Neural cell (in vitro differentiated cells): ENCODE measurements around the gene ZFYVE26. TPM values are rescaled to one million over a fixed set of nuclear protein-coding genes. Genes with fewer than 3 reads are reported as not detected.
"Not testable (repeated sequence)": the region's sequence is repeated elsewhere in the genome, so short reads cannot be mapped to it uniquely, and the experiment has no call there.

Source experiments
- H2AFZ ChIP-seq: fragments of 200-600, 300-800 bp; sonication (generic), shearing (Covaris generic); 2 replicates; pipeline ENCODE4 v1.6.0; 2014; ENCODE audit warnings: low read depth, mild to moderate bottlenecking, antibody characterized with exemption, low read length, moderate library complexity
- H3F3A ChIP-seq: fragments of 200-600 bp; shearing (Covaris generic); 2 replicates; pipeline ENCODE4 v1.6.1; 2016; ENCODE audit warnings: mild to moderate bottlenecking, moderate library complexity, mixed read lengths, antibody characterized with exemption, low read length; ENCODE audit not compliant: insufficient read depth, poor library complexity, severe bottlenecking
- H3K27ac ChIP-seq: fragments of 200-600, 300-800 bp; sonication (generic), shearing (Covaris generic); 2 replicates; pipeline ENCODE4 v1.5.1; 2014; ENCODE audit warnings: mild to moderate bottlenecking, low read length, moderate library complexity
- H3K27me3 ChIP-seq: fragments of 300-800, 200-600 bp; sonication (generic), shearing (Covaris generic); 2 replicates; pipeline ENCODE4 v1.6.0; 2014; ENCODE audit warnings: mild to moderate bottlenecking, low read depth, low read length, moderate library complexity; ENCODE audit not compliant: insufficient read depth
- H3K36me3 ChIP-seq: fragments of 300-800, 200-600 bp; sonication (generic), shearing (Covaris generic); 2 replicates; pipeline ENCODE4 v1.5.1; 2014; ENCODE audit warnings: mild to moderate bottlenecking, antibody characterized with exemption, low read length, moderate library complexity; ENCODE audit not compliant: insufficient read depth
- H3K4me2 ChIP-seq: fragments of 300-800, 200-600 bp; sonication (generic), shearing (Covaris generic); 2 replicates; pipeline ENCODE4 v1.6.0; 2014; ENCODE audit warnings: mild to moderate bottlenecking, low read length
- H3K4me3 ChIP-seq: fragments of 300-800, 200-600 bp; sonication (generic), shearing (Covaris generic); 2 replicates; pipeline ENCODE4 v1.5.1; 2014; ENCODE audit warnings: mild to moderate bottlenecking, low read length, moderate library complexity
- H3K79me2 ChIP-seq: fragments of 200-600 bp; shearing (Covaris generic); replicated peaks from 2 replicates; pipeline ENCODE4 v1.6.0; 2014; ENCODE audit warnings: mild to moderate bottlenecking, low read length, moderate library complexity; ENCODE audit not compliant: insufficient read depth
- H3K9ac ChIP-seq: fragments of 300-800, 200-600 bp; sonication (generic), shearing (Covaris generic); 2 replicates; pipeline ENCODE4 v1.6.1; 2016; ENCODE audit warnings: mild to moderate bottlenecking, low read length, mixed read lengths
- H3K9me2 ChIP-seq: fragments of 200-600 bp; shearing (Covaris generic); 2 replicates; pipeline ENCODE4 v1.6.1; 2016; ENCODE audit warnings: mild to moderate bottlenecking, low read length, mixed read lengths; ENCODE audit not compliant: insufficient read depth
- H3K9me3 ChIP-seq: fragments of 200-600, 300-800 bp; sonication (generic), shearing (Covaris generic); 2 replicates; pipeline ENCODE4 v1.6.1; 2016; ENCODE audit warnings: mild to moderate bottlenecking, mixed run types, low read length, moderate library complexity, mixed read lengths
- H4K20me1 ChIP-seq: fragments of 200-600 bp; shearing (Covaris generic); 2 replicates; pipeline ENCODE4 v1.6.1; 2016; ENCODE audit warnings: mild to moderate bottlenecking, mixed run types; ENCODE audit not compliant: insufficient read depth
- EP300 ChIP-seq: fragments of 450-650 bp; conservative IDR thresholded peaks from 2 replicates; pipeline ENCODE4 v1.6.1; 2014; ENCODE audit warnings: antibody characterized with exemption, mild to moderate bottlenecking, moderate library complexity; ENCODE audit not compliant: poor library complexity, severe bottlenecking
- EZH2 ChIP-seq: fragments of 200-600, 300-800 bp; shearing (Covaris generic), sonication (generic); IDR thresholded peaks from 2 replicates; pipeline ENCODE4 v1.6.1; 2014; ENCODE audit warnings: antibody characterized with exemption, low read length, borderline replicate concordance, mild to moderate bottlenecking; ENCODE audit not compliant: insufficient read depth, poor library complexity, severe bottlenecking
- MXI1 ChIP-seq: fragments of 450-650 bp; conservative IDR thresholded peaks from 2 replicates; pipeline ENCODE4 v1.6.1; 2014; ENCODE audit warnings: antibody characterized with exemption, mild to moderate bottlenecking; ENCODE audit not compliant: poor library complexity, severe bottlenecking
- POLR2AphosphoS5 ChIP-seq: IDR thresholded peaks from 2 replicates; pipeline ENCODE4 v1.6.1; 2012
- RAD21 ChIP-seq: fragments of 450-650 bp; conservative IDR thresholded peaks from 2 replicates; pipeline ENCODE4 v1.6.1; 2014; ENCODE audit warnings: antibody characterized with exemption, mild to moderate bottlenecking, moderate library complexity
- REST ChIP-seq: IDR thresholded peaks from 2 replicates; pipeline ENCODE4 v1.6.1; 2012; ENCODE audit warnings: borderline replicate concordance
- SMC3 ChIP-seq: fragments of 450-650 bp; conservative IDR thresholded peaks from 2 replicates; pipeline ENCODE4 v1.6.1; 2014; ENCODE audit warnings: antibody characterized with exemption, mild to moderate bottlenecking, moderate library complexity; ENCODE audit not compliant: poor library complexity
- TAF1 ChIP-seq: IDR thresholded peaks from 2 replicates; pipeline ENCODE4 v1.6.1; 2012; ENCODE audit warnings: low read depth
- polyA plus RNA-seq: library from polyadenylated mRNA; depleted of rRNA; stranded (reverse); fragments of >200 nt; gene quantifications from 2 replicates; pipeline ENCODE4 v1.2.3, GENCODE V29; 2014
- TF ChIP-seq, protein P1 (sequence below): fragments of 450-650 bp; IDR thresholded peaks from 2 replicates; pipeline ENCODE4 v1.5.1; 2014; ENCODE audit warnings: antibody characterized with exemption, mild to moderate bottlenecking, moderate library complexity; ENCODE audit not compliant: poor library complexity, severe bottlenecking

ZFYVE26 gene
- polyA plus RNA-seq, 1 donor from 2014 or later: 8.5 TPM

DNA sequence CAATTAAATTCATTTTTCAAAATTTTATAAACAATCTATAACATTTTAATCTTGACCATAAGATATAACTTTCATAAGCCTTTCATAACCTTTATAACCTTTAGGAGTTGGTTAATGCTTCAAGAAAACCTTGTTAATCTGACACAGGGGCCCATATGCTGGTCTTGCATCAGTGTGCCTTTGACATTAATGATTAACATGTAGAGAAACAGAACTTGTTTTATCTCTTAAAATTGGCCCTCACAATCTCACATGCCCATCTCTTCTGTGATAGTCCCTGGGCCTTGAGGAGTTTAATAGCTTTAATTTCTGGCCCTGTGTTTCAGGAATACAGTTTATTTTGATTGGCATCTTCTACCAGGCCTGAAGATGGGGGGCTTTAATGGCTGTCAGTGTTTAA, 107.0 kb downstream of the ZFYVE26 start:
- H3K4me3 ChIP-seq, H3K27me3 ChIP-seq, H3K27ac ChIP-seq, H3K79me2 ChIP-seq, H3K36me3 ChIP-seq, H3K9me2 ChIP-seq, H3F3A ChIP-seq, H2AFZ ChIP-seq, H3K9ac ChIP-seq, H3K4me2 ChIP-seq, H3K9me3 ChIP-seq, H4K20me1 ChIP-seq: not testable (repeated sequence)

DNA sequence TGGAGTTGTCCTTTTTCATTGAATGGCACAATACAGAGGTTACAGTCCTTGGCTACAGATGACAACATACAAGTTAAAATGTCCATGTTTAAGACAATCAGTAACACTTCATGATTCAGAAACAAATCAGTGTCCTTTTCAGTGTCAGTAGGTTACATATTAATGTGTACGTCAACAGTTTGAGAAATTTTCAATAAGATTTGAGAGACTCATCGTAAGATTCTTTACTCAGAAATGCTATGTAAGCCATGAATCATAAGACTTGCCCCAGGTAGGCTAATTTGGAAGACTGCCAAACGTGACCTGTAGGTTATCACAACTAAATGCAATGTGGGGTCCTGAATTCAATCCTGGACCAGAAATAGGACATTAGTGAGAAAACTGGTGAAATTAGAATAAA, 111.2 kb downstream of the ZFYVE26 start:
- no peak overlapping the region for H3K4me2 ChIP-seq
- H3K27ac ChIP-seq: no peak overlapping the region
- no peaks in the 10 kb centered on the region for H3K27me3 ChIP-seq
- no peaks in the 10 kb centered on the region for H4K20me1 ChIP-seq
- no peaks in the 10 kb centered on the region for H3K36me3 ChIP-seq
- H3F3A ChIP-seq: no peaks in the 10 kb centered on the region
- H2AFZ ChIP-seq: no peak overlapping the region
- H3K79me2 ChIP-seq: no peaks in the 10 kb centered on the region
- TF ChIP-seq, protein P1, sequence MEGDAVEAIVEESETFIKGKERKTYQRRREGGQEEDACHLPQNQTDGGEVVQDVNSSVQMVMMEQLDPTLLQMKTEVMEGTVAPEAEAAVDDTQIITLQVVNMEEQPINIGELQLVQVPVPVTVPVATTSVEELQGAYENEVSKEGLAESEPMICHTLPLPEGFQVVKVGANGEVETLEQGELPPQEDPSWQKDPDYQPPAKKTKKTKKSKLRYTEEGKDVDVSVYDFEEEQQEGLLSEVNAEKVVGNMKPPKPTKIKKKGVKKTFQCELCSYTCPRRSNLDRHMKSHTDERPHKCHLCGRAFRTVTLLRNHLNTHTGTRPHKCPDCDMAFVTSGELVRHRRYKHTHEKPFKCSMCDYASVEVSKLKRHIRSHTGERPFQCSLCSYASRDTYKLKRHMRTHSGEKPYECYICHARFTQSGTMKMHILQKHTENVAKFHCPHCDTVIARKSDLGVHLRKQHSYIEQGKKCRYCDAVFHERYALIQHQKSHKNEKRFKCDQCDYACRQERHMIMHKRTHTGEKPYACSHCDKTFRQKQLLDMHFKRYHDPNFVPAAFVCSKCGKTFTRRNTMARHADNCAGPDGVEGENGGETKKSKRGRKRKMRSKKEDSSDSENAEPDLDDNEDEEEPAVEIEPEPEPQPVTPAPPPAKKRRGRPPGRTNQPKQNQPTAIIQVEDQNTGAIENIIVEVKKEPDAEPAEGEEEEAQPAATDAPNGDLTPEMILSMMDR: no peak
- TF ChIP-seq RAD21 (no peak), POLR2AphosphoS5 (no peak), TAF1 (no peak), REST (no peak), EZH2 (no peak), EP300 (no peak), MXI1 (no peak), SMC3 (no peak)
- H3K9me2 ChIP-seq: no peaks in the 10 kb centered on the region
- H3K9me3 ChIP-seq: no peaks in the 10 kb centered on the region
- H3K9ac ChIP-seq: no peak overlapping the region
- no peak overlapping the region for H3K4me3 ChIP-seq

DNA sequence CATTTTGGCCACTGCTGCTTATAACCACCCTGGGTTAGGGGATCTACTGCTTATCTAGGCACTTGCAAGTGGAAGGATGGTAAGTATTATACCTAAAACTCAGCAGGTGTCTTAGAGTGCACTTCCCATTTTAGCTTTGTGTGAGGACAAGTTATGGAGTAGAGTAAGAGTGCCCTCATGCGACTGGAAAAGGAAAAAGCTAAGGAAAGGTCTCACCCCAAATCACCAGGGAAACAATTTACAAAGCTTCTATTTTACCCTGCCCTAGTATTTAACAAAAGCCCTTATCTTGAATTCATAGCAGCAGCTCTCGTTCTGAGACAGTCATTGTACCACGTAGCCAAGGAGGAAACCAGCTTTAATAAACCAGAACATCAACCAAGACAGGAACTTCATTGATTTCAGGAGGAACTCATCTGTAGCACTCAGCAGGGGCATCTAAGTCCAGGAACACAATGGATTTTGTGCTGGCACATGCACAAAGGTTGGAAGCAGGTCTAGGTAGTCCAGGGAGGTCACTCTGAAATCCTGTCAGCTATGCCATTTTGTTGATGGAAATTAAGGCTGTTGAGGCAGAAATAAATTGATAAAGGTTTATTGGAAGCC, 111.8 kb downstream of the ZFYVE26 start:
- H3F3A ChIP-seq: no peaks in the 10 kb centered on the region
- TF ChIP-seq POLR2AphosphoS5: no peak
- TF ChIP-seq EZH2: no peak
- TF ChIP-seq RAD21: peak; percentile 90
- TF ChIP-seq, protein P1: peak; percentile 91
- TF ChIP-seq SMC3: peak; percentile 83

More for the DNA sequence above, 111.8 kb downstream of the ZFYVE26 start:
- Histone ChIP-seq H3K79me2 (no peaks in the 10 kb centered on the region), H3K27me3 (no peaks in the 10 kb centered on the region), H3K36me3 (no peaks in the 10 kb centered on the region), H3K9me3 (no peaks in the 10 kb centered on the region), H3K4me3 (no peak overlapping the region), H3K9me2 (no peaks in the 10 kb centered on the region), H4K20me1 (no peaks in the 10 kb centered on the region), H3K4me2 (no peak overlapping the region), H3K27ac (no peak overlapping the region), H2AFZ (no peak overlapping the region), H3K9ac (no peak overlapping the region)
